ENCODE results near the gene BMP6. TPM values are rescaled to one million over a fixed set of nuclear protein-coding genes. Genes with fewer than 3 reads are reported as not detected.

Gene BMP6
- total RNA-seq, 1 experiment from 2014 or later = 6.4 TPM

- no peak for DNase-seq (ENCODE audit: low read depth)
These were observed 195.8 kb downstream of the BMP6 start for GRCh38 chr6:7921632-7922092.

GRCh38 chr6:7922596-7922995 is 196.7 kb downstream of the BMP6 start:
- in situ Hi-C loops (cut with HindIII; ENCODE audit: low pct_unique_long_range_greater_than_20kb, low sequenced_read_pairs) = no loop called here
- no peak for DNase-seq (ENCODE audit: low read depth)

More at GRCh38 chr6:7921632-7922092, 195.8 kb downstream of the BMP6 start:
- in situ Hi-C loops (cut with HindIII; ENCODE audit: low pct_unique_long_range_greater_than_20kb, low sequenced_read_pairs) = no loop called here

- no peak for DNase-seq (ENCODE audit: low read depth)
- in situ Hi-C loops (cut with HindIII; ENCODE audit: low pct_unique_long_range_greater_than_20kb, low sequenced_read_pairs) = no loop called here
These were observed 199.0 kb downstream of the BMP6 start for GRCh38 chr6:7924867-7925266.

Other genes with a start within 250 kb of the BMP6 start
- 18.4 and 20.9 TPM in 2 replicates for gene DSP, start 184.4 kb upstream of the BMP6 start, total RNA-seq (2014; rRNA removed; shearing (Covaris generic); ENCODE audit: low replicate concordance)
- gene SNRNP48, start 135.9 kb upstream of the BMP6 start, total RNA-seq (2014; rRNA removed; shearing (Covaris generic); ENCODE audit: low replicate concordance) = 2.8 and 8.6 TPM in 2 replicates
- 503 and 527 TPM in 2 replicates for gene TXNDC5, start 184.7 kb downstream of the BMP6 start, total RNA-seq (2014; rRNA removed; shearing (Covaris generic); ENCODE audit: low replicate concordance)

Data from Caki2 (cell line).